Measurements from ENCODE around the gene DEPDC5. TPM values are rescaled to one million over a fixed set of nuclear protein-coding genes. Genes with fewer than 3 reads are reported as not detected.

DEPDC5 gene
- total and polyA plus RNA-seq, 10 of the 15 experiments (the other 5 are each of a cell fraction or from before 2014, with no cell fraction given): 3.0 to 38.9 (median 22.8) TPM

GRCh38 chr22:31952094-31952401, 198.2 kb downstream of the DEPDC5 start (continued):
- no peak for TF ChIP-seq CREM (IDR thresholded peaks at IDR 0.05; ENCODE audit: low read depth)
- no peak for TF ChIP-seq BHLHE40 (IDR thresholded peaks at IDR 0.05; ENCODE audit: borderline replicate concordance in 1 of 2, low read depth in 2 of 2, low read length in 1 of 2)
- TF ChIP-seq STAT3 (IDR thresholded peaks at IDR 0.05; ENCODE audit: low read depth, low read length): no peak

DNA sequence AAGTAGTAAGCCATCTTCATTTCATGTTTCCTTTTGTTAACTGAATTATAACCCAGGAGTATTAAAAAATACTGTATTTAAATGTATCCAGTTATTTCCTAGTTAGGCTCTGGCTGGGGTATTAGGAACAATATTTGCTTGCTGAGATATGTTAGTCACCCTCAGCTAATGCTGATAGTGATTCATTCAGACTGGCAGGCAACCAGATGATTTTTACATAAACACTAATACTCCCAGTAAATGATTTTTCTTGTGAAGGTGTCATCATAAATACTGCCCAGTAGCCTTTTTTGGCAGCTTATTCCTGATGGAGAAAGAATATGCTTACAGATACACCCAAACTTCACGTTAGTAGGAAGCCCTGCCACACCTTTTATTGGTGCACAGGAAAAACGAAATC, 198.7 kb downstream of the DEPDC5 start:
- H3K4me3 ChIP-seq: no peak overlapping the region
- in situ Hi-C loops (cut with MboI): no loop called here
- ATAC-seq (no peak), FAIRE-seq (no peak), DNase-seq (ENCODE audit: low read depth, low spot score) (no peak)
- WGBS (ENCODE audit: insufficient coverage, insufficient replicate concordance, low lambda C conversion rate, missing lambda C conversion rate): 77% methylated on average over 2 of the region's 2 CpGs
- H3K36me3 ChIP-seq (ENCODE audit: control insufficient read depth in 2 of 2, insufficient read depth in 2 of 2, low read length in 1 of 2): peaks cover 6 to 24% of the 10 kb centered on the region in 2 experiments
- H2AFZ ChIP-seq (ENCODE audit: control insufficient read depth, low read depth, low read length): no peak overlapping the region
- ChIA-PET POLR2A (interaction anchor here (0.5 to 1.5 kb wide), 2 partner anchors 219 to 290 kb away, joined by 4 read pairs; no protein-coding TSS in a partner anchor), CTCF (interaction anchor here (0.8 to 1.5 kb wide), 4 partner anchors 83 to 290 kb away, joined by 3 to 15 read pairs (median 4); partner anchors contain the start of gene PISD), RAD21 (ENCODE audit: unreplicated experiment) (interaction anchor here (1.3 to 1.5 kb wide), 2 partner anchors 18 to 287 kb away, joined by 3 to 7 read pairs; no protein-coding TSS in a partner anchor), SMC1A (ENCODE audit: uncharacterized antibody, unreplicated experiment) (interaction anchor here (0.9 to 1.2 kb wide), 2 partner anchors 18 to 290 kb away, joined by 3 read pairs; partner anchors contain the start of gene PISD)
- peaks cover 4% of the 10 kb centered on the region; the same call in 1 of the 2 replicates for H3K4me1 ChIP-seq (ENCODE audit: control insufficient read depth, insufficient read depth, low read length)
- peaks cover 52% of the 10 kb centered on the region for H3K79me2 ChIP-seq (ENCODE audit: control insufficient read depth, insufficient read depth, low read length)
- no peaks in the 10 kb centered on the region for H3K9me3 ChIP-seq (replicated peaks; ENCODE audit: control insufficient read depth, insufficient read depth, low read length)
- BruUV-seq (replicated peaks): no TSS peak
- H3K4me2 ChIP-seq (ENCODE audit: control insufficient read depth, insufficient read depth): no peak overlapping the region
- H3K27ac ChIP-seq (ENCODE audit: control insufficient read depth, insufficient read depth): no peak overlapping the region
- no peak overlapping the region for H3K9ac ChIP-seq (ENCODE audit: control insufficient read depth, insufficient read depth, low read length)
- intact Hi-C loops (cut with micrococcal nuclease; ENCODE audit: unreplicated experiment): no loop called here
- no peak for TF ChIP-seq NFYA (IDR thresholded peaks at IDR 0.05; ENCODE audit: borderline replicate concordance, low read depth, low read length)
- no peak for TF ChIP-seq CBX5 (IDR thresholded peaks at IDR 0.05; ENCODE audit: low read depth)
- TF ChIP-seq JUNB (IDR thresholded peaks at IDR 0.05): no peak
- TF ChIP-seq, protein P1, sequence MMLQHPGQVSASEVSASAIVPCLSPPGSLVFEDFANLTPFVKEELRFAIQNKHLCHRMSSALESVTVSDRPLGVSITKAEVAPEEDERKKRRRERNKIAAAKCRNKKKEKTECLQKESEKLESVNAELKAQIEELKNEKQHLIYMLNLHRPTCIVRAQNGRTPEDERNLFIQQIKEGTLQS (IDR thresholded peaks at IDR 0.05; ENCODE audit: borderline replicate concordance, extremely low read depth, low read depth, low read length): no peak
- no peak for TF ChIP-seq BHLHE40 (IDR thresholded peaks at IDR 0.05; ENCODE audit: borderline replicate concordance in 1 of 2, low read depth in 2 of 2, low read length in 1 of 2)
- TF ChIP-seq HDAC2 (IDR thresholded peaks at IDR 0.05): no peak
- no peak for TF ChIP-seq BMI1 (IDR thresholded peaks at IDR 0.05; ENCODE audit: borderline replicate concordance)
- TF ChIP-seq NFYB (IDR thresholded peaks at IDR 0.05; ENCODE audit: insufficient read depth, low read depth, low read length): no peak
- no peak for TF ChIP-seq EED (IDR thresholded peaks at IDR 0.05; ENCODE audit: low read depth)
- no peak for TF ChIP-seq RCOR1 (conservative IDR thresholded peaks at IDR 0.05; ENCODE audit: low read depth, low read length)
- TF ChIP-seq, protein P2, sequence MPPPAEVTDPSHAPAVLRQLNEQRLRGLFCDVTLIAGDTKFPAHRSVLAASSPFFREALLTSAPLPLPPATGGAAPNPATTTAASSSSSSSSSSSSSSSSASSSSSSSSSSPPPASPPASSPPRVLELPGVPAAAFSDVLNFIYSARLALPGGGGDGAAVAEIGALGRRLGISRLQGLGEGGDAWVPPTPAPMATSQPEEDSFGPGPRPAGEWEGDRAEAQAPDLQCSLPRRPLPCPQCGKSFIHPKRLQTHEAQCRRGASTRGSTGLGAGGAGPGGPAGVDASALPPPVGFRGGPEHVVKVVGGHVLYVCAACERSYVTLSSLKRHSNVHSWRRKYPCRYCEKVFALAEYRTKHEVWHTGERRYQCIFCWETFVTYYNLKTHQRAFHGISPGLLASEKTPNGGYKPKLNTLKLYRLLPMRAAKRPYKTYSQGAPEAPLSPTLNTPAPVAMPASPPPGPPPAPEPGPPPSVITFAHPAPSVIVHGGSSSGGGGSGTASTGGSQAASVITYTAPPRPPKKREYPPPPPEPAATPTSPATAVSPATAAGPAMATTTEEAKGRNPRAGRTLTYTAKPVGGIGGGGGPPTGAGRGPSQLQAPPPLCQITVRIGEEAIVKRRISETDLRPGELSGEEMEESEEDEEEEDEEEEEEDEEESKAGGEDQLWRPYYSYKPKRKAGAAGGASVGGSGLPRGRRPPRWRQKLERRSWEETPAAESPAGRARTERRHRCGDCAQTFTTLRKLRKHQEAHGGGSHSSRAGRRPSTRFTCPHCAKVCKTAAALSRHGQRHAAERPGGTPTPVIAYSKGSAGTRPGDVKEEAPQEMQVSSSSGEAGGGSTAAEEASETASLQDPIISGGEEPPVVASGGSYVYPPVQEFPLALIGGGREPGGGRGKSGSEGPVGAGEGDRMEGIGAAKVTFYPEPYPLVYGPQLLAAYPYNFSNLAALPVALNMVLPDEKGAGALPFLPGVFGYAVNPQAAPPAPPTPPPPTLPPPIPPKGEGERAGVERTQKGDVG (CRISPR knock-in tag; IDR thresholded peaks at IDR 0.05): no peak
- TF ChIP-seq PML (IDR thresholded peaks at IDR 0.05; ENCODE audit: low read length): no peak
- no peaks in the 10 kb centered on the region for H3K27me3 ChIP-seq (replicated peaks in 1 of 2; ENCODE audit: control insufficient read depth in 2 of 2, insufficient read depth in 2 of 2, low read length in 1 of 2)
- H4K20me1 ChIP-seq (ENCODE audit: control insufficient read depth, insufficient read depth): no peaks in the 10 kb centered on the region
